ENCODE measurements around the gene KRTDAP.

KRTDAP gene

GRCh38 chr19:35513628-35514281 lies 23.5 kb upstream of the KRTDAP start, which contains the start of gene DMKN:
TSS of gene DMKN (minus strand) at chr19:35513649. CDS start at chr19:35513475, 174 bp downstream.
- no peak for DNase-seq (ENCODE audit: low spot score)
- no peak for FAIRE-seq

GRCh38 chr19:35512831-35513627 lies 22.8 kb upstream of the KRTDAP start:
- DNase-seq (ENCODE audit: low spot score) (no peak), FAIRE-seq (no peak)

GRCh38 chr19:35511337-35511736 lies 21.1 kb upstream of the KRTDAP start:
- FAIRE-seq (no peak), DNase-seq (ENCODE audit: low spot score) (no peak)

- no peak for FAIRE-seq
Measured at GRCh38 chr19:35510626-35510964, 20.3 kb upstream of the KRTDAP start.

GRCh38 chr19:35509861-35510625 lies 19.8 kb upstream of the KRTDAP start:
- DNase-seq (ENCODE audit: low spot score) (peak; percentile 4), FAIRE-seq (no peak)

More at GRCh38 chr19:35510626-35510964, 20.3 kb upstream of the KRTDAP start:
- DNase-seq (ENCODE audit: low spot score), result no peak

- DNase-seq (ENCODE audit: low spot score), result no peak
- no peak for FAIRE-seq
Measured at GRCh38 chr19:35509018-35509652, 18.9 kb upstream of the KRTDAP start.

GRCh38 chr19:35508129-35508528 lies 17.9 kb upstream of the KRTDAP start:
- FAIRE-seq (no peak), DNase-seq (ENCODE audit: low spot score) (no peak)

- no peak for FAIRE-seq
- DNase-seq (ENCODE audit: low spot score), result no peak
Measured at GRCh38 chr19:35507561-35507960, 17.3 kb upstream of the KRTDAP start.

- FAIRE-seq, result no peak
- no peak for DNase-seq (ENCODE audit: low spot score)
Measured at GRCh38 chr19:35506011-35506410, 15.7 kb upstream of the KRTDAP start.

GRCh38 chr19:35502751-35503150 lies 12.5 kb upstream of the KRTDAP start:
- DNase-seq (ENCODE audit: low spot score) (no peak), FAIRE-seq (no peak)

GRCh38 chr19:35501684-35502083 lies 11.4 kb upstream of the KRTDAP start:
- DNase-seq (ENCODE audit: low spot score) (no peak), FAIRE-seq (no peak)

- no peak for DNase-seq (ENCODE audit: low spot score)
- FAIRE-seq, result no peak
Measured at GRCh38 chr19:35500611-35501010, 10.3 kb upstream of the KRTDAP start.

- FAIRE-seq (no peak), DNase-seq (ENCODE audit: low spot score) (no peak)
Measured at GRCh38 chr19:35498984-35499527, 8.8 kb upstream of the KRTDAP start.

GRCh38 chr19:35498220-35498619 lies 8.0 kb upstream of the KRTDAP start:
- FAIRE-seq (no peak), DNase-seq (ENCODE audit: low spot score) (no peak)

GRCh38 chr19:35497406-35497805 lies 7.1 kb upstream of the KRTDAP start:
- FAIRE-seq (no peak), DNase-seq (ENCODE audit: low spot score) (no peak)

GRCh38 chr19:35495107-35496064 lies 5.1 kb upstream of the KRTDAP start:
- FAIRE-seq, result no peak

GRCh38 chr19:35493971-35494370 lies 3.7 kb upstream of the KRTDAP start:
- FAIRE-seq, result no peak

More at GRCh38 chr19:35495107-35496064, 5.1 kb upstream of the KRTDAP start:
- DNase-seq (ENCODE audit: low spot score), result peak; percentile 23

GRCh38 chr19:35491836-35492360 lies 1.6 kb upstream of the KRTDAP start:
- FAIRE-seq (no peak), DNase-seq (ENCODE audit: low spot score) (no peak)

More at GRCh38 chr19:35493971-35494370, 3.7 kb upstream of the KRTDAP start:
- no peak for DNase-seq (ENCODE audit: low spot score)

- no peak for DNase-seq (ENCODE audit: low spot score)
- FAIRE-seq, result no peak
Measured at GRCh38 chr19:35488677-35489076, 1.6 kb downstream of the KRTDAP start.

- FAIRE-seq, result no peak
- DNase-seq (ENCODE audit: low spot score), result no peak
Measured at GRCh38 chr19:35487656-35488182, 2.5 kb downstream of the KRTDAP start.

Measured in RCC 7860 (cell line).